HEK293 (cell line): ENCODE measurements around the gene ZNF680.

ENCODE experiments used
- CTCF ChIA-PET: fragments of 350-600 bp; formaldehyde crosslinking; extraction: SDS; loops from one replicate; lab custom pipeline; 2021; ENCODE audit warnings: antibody characterized with exemption; lab: Yijun Ruan, JAX
- POLR2A ChIA-PET: fragments of 300-600 bp; formaldehyde crosslinking; extraction: SDS; loops from one replicate; lab custom pipeline; 2020; ENCODE audit warnings: antibody characterized with exemption, inconsistent platforms; lab: Yijun Ruan, JAX
- H3K27ac ChIP-seq: fragments of 200-500 bp; sonication (Bioruptor generic); 2 replicates; pipeline ENCODE4 v1.5.1; 2014; ENCODE audit warnings: low read depth, low read length, control low read depth, inconsistent platforms; ENCODE audit errors: extremely low read depth
- H3K36me3 ChIP-seq, 2 experiments: fragments of 200-500 bp in 1 of 2; sonication (Bioruptor generic) in 1 of 2; 1 replicate in 1 of 2; 2 replicates in 1 of 2; pipeline ENCODE4 v1.5.1; 2014 to 2017; ENCODE audit warnings: inconsistent platforms in 2 of 2, low read length in 2 of 2; ENCODE audit not compliant: control insufficient read depth in 2 of 2, insufficient read depth in 1 of 2
- H3K4me1 ChIP-seq: fragments of 200-500 bp; sonication (Bioruptor generic); 2 replicates; pipeline ENCODE4 v1.5.1; 2014; ENCODE audit warnings: mild to moderate bottlenecking, low read length, inconsistent platforms; ENCODE audit not compliant: control insufficient read depth, insufficient read depth
- H3K4me3 ChIP-seq: 2 replicates; pipeline ENCODE4 v1.5.1; 2011; ENCODE audit warnings: low read depth, mild to moderate bottlenecking, control low read depth, low read length, moderate library complexity
- H3K9me3 ChIP-seq: fragments of 200-500 bp; sonication (Bioruptor generic); 2 replicates; pipeline ENCODE4 v1.5.1; 2014; ENCODE audit warnings: low read depth, low read length, inconsistent platforms; ENCODE audit not compliant: control insufficient read depth, insufficient read depth
- HIC1 ChIP-seq: fragments of 450-650 bp; formaldehyde crosslinking; IDR thresholded peaks from 2 replicates; pipeline ENCODE4 v1.5.1; 2016; ENCODE audit warnings: missing biosample characterization, missing genetic modification characterization
- MZF1 ChIP-seq: fragments of 450-650 bp; formaldehyde crosslinking; IDR thresholded peaks from 2 replicates; pipeline ENCODE4 v1.5.1; 2017; ENCODE audit warnings: missing biosample characterization, missing genetic modification characterization, borderline replicate concordance
- PRDM4 ChIP-seq: fragments of 450-650 bp; formaldehyde crosslinking; IDR thresholded peaks from 2 replicates; pipeline ENCODE4 v1.5.1; 2017; ENCODE audit warnings: missing biosample characterization, missing genetic modification characterization
- SALL2 ChIP-seq: fragments of 450-650 bp; formaldehyde crosslinking; IDR thresholded peaks from 2 replicates; pipeline ENCODE4 v1.5.0; 2017; ENCODE audit warnings: missing biosample characterization, mild to moderate bottlenecking, missing genetic modification characterization, borderline replicate concordance
- SP7 ChIP-seq: fragments of 450-650 bp; formaldehyde crosslinking; IDR thresholded peaks from 2 replicates; pipeline ENCODE4 v1.5.1; 2016; ENCODE audit warnings: missing biosample characterization, missing genetic modification characterization
- ZNF133 ChIP-seq: fragments of 450-650 bp; formaldehyde crosslinking; IDR thresholded peaks from 2 replicates; pipeline ENCODE4 v1.5.1; 2016; ENCODE audit warnings: missing biosample characterization, missing genetic modification characterization
- ZNF280C ChIP-seq: fragments of 450-650 bp; formaldehyde crosslinking; IDR thresholded peaks from 2 replicates; pipeline ENCODE4 v1.5.1; 2016; ENCODE audit warnings: missing biosample characterization, missing genetic modification characterization
- ZNF292 ChIP-seq: fragments of 450-650 bp; formaldehyde crosslinking; IDR thresholded peaks from 2 replicates; pipeline ENCODE4 v1.5.1; 2016; ENCODE audit warnings: low read depth, missing biosample characterization, missing genetic modification characterization, borderline replicate concordance
- ZNF426 ChIP-seq: fragments of 450-650 bp; formaldehyde crosslinking; IDR thresholded peaks from 2 replicates; pipeline ENCODE4 v1.5.1; 2017; ENCODE audit warnings: missing biosample characterization, missing genetic modification characterization, mild to moderate bottlenecking, inconsistent platforms, moderate library complexity
- ZNF48 ChIP-seq: fragments of 450-650 bp; formaldehyde crosslinking; IDR thresholded peaks from 2 replicates; pipeline ENCODE4 v1.5.1; 2016; ENCODE audit warnings: missing biosample characterization, missing genetic modification characterization
- ZNF514 ChIP-seq: fragments of 450-650 bp; formaldehyde crosslinking; IDR thresholded peaks from 2 replicates; pipeline ENCODE4 v1.5.1; 2016; ENCODE audit warnings: missing biosample characterization, missing genetic modification characterization
- ZNF658 ChIP-seq: fragments of 450-650 bp; formaldehyde crosslinking; IDR thresholded peaks from 2 replicates; pipeline ENCODE4; 2016; ENCODE audit warnings: missing biosample characterization, missing genetic modification characterization
- ZNF777 ChIP-seq: fragments of 450-650 bp; formaldehyde crosslinking; IDR thresholded peaks from 2 replicates; pipeline ENCODE4 v1.5.1; 2017; ENCODE audit warnings: missing biosample characterization, missing genetic modification characterization, borderline replicate concordance

ZNF680 gene

GRCh38 chr7:64581926-64582894 lies 19.3 kb upstream of the ZNF680 start:
- TF ChIP-seq ZNF292 (tag by site-specific recombination) (no peak), ZNF777 (no peak), ZNF48 (tag by site-specific recombination) (no peak), MZF1 (tag by site-specific recombination) (no peak), SALL2 (tag by site-specific recombination) (no peak), ZNF280C (tag by site-specific recombination) (no peak), SP7 (tag by site-specific recombination) (no peak), ZNF658 (tag by site-specific recombination) (no peak)
- H3K4me3 ChIP-seq = no peak overlapping the region
- POLR2A ChIA-PET = no interaction called here
- no peak overlapping the region for H3K27ac ChIP-seq
- H3K36me3 ChIP-seq = no peaks in the 10 kb centered on the region
- CTCF ChIA-PET = interaction anchor here (0.7 kb wide), 1 partner anchor 182 kb away, joined by 7 read pairs; no protein-coding TSS in a partner anchor
- H3K4me1 ChIP-seq = no peaks in the 10 kb centered on the region
- H3K9me3 ChIP-seq = no peaks in the 10 kb centered on the region

DNA sequence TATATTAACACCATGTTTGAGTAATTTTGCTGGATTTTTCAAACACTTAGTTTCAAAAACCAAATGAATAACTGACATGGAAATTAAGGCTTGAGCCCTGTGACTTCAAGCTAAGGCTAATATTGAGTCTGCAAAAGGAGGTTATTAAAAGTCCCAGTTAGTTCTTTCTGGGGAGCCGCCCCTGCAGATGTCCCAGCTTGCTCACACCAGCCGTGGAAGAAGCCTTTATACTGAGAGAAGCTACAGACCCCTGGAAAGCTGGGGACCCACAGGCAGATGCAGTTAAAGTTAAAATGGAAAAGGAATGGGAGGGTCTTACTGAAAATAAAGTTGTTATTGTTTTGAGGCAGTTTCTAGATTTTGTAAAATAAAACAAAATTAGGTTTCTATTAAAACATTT lies 18.5 kb upstream of the ZNF680 start:
- no peaks in the 10 kb centered on the region for H3K4me1 ChIP-seq
- H3K36me3 ChIP-seq = no peaks in the 10 kb centered on the region
- H3K4me3 ChIP-seq = no peak overlapping the region
- no peaks in the 10 kb centered on the region for H3K9me3 ChIP-seq
- no peak for TF ChIP-seq ZNF426 (tag by site-specific recombination)
- TF ChIP-seq ZNF133 (tag by site-specific recombination) = no peak
- no peak for TF ChIP-seq PRDM4 (tag by site-specific recombination)
- no peak for TF ChIP-seq ZNF514 (tag by site-specific recombination)
- no peak for TF ChIP-seq ZNF280C (tag by site-specific recombination)
- no peak for TF ChIP-seq HIC1 (tag by site-specific recombination)
- TF ChIP-seq, all 188 proteins: peak for 0
- H3K27ac ChIP-seq = no peak overlapping the region
- ChIA-PET POLR2A (no interaction called here), CTCF (no interaction called here)
